Ovary (tissue), 3 donors: ENCODE data around the gene VCAN.

ENCODE experiments used
- CTCF ChIP-seq, 3 donors: fragments of 450-650 bp in 2 of 3; fragments of 200-600 bp in 1 of 3; IDR thresholded peaks; one replicate each; pipeline versions ENCODE4 v1.5.1 to v1.8.0; 2016 to 2022; ENCODE audit warnings: antibody characterized with exemption in 3 of 3, mild to moderate bottlenecking in 1 of 3
- POLR2A ChIP-seq: fragments of 450-650 bp; IDR thresholded peaks from one replicate; pipeline ENCODE4 v1.6.1; 2017; ENCODE audit warnings: antibody characterized with exemption, mild to moderate bottlenecking, moderate library complexity
- donor health status: DM: no; HTN: no; CAD: no.

- TF ChIP-seq CTCF (IDR thresholded peaks at IDR 0.05) (no peak), POLR2A (no peak)
Observed at GRCh38 chr5:83538786-83539462, 67.4 kb downstream of the VCAN start.
